Superior temporal gyrus (tissue), 1 donor: ENCODE measurements around the gene FLAD1.

Experiments used
- DNase-seq: peaks from one replicate; pipeline ENCODE4 v3.0.0-alpha.2; 2016; ENCODE audit errors: extremely low spot score

FLAD1 gene

GRCh38 chr1:154952664-154953063, 30.5 kb upstream of the FLAD1 start:
- DNase-seq, result no peak

DNA sequence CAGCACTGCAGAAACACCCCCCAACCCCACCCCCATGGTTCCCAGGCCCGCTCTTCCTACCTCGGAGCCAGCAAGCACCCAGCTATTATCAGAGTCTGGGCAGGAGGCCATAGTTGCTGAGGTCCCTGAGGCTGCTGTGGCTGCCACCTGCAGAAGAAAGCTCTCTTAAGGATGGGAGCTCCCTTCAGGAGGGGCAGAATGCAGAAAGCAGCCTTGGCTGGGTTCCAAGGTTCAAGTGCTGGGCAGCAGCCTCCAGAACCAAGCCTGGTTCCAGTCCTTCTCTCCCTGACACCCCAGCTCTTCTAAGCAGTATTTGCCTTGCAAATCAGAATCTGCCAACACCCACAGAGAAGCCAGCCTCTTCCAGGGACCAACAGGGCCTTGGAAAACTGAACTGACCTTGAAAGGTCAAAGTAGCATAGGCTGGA, 29.5 kb upstream of the FLAD1 start:
- no peak for DNase-seq

DNA sequence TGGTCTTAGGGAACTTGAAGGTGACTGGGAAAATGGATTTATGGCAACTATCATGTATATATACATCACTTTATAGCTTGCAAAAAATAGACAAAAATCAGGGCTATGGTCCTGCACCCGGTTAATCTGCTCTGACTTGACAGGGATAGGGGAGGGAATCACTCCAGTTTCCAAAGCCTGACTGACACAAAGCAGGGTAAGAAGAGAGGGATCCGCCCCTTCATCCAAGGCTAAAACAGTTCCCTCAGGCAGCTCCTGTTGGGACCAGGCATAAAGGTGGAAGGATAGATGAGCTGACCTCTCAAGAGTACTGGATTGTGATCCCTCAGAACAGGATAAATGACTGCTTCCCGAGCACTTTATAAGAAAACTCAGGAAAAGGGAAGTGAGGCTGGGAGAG, 28.6 kb upstream of the FLAD1 start:
- no peak for DNase-seq

GRCh38 chr1:154955039-154955717, 28.0 kb upstream of the FLAD1 start:
- DNase-seq, result peak; percentile 75

GRCh38 chr1:154955718-154956543, 27.2 kb upstream of the FLAD1 start, which contains the start of gene PBXIP1:
PBXIP1 (minus strand) TSS chr1:154956099; CDS start chr1:154953721, 2,378 bp downstream.
- DNase-seq, result peak; percentile 96

GRCh38 chr1:154956544-154956941, 26.6 kb upstream of the FLAD1 start:
- DNase-seq, result no peak

DNA sequence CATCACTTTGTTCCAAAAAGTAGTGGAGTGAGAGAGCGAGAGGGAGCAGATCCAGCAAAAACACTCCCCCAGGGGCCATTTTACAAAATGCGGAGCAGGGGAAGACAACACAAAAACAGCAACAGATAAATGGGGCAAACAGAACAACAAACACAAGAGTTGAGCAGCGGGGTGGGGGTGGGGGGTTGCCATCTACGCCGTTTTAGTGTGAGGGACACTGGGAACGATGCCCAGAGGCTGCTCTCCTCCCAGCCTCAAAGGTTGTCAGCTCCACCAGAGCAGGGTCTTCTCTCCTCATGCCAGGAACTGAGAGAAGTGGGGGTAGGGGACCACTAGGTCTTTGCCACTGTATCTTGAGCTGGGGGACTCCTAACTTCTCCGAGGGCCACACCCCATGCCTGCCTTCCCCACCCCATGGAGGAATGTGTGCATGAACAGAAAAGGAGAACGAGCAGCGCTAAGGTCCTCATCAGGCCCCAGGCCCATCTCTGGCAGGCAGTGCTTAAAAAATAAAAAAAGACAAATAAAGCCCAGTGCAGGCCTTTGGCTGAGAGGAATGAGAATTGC, 26.0 kb upstream of the FLAD1 start:
- DNase-seq, result no peak

- no peak for DNase-seq
These were observed 25.1 kb upstream of the FLAD1 start for GRCh38 chr1:154958036-154958435.

- no peak for DNase-seq
These were observed 24.3 kb upstream of the FLAD1 start for GRCh38 chr1:154958681-154959425.

- no peak for DNase-seq
These were observed 23.7 kb upstream of the FLAD1 start for GRCh38 chr1:154959426-154959780.

GRCh38 chr1:154960446-154961136, 22.6 kb upstream of the FLAD1 start:
- DNase-seq, result peak; percentile 15

DNA sequence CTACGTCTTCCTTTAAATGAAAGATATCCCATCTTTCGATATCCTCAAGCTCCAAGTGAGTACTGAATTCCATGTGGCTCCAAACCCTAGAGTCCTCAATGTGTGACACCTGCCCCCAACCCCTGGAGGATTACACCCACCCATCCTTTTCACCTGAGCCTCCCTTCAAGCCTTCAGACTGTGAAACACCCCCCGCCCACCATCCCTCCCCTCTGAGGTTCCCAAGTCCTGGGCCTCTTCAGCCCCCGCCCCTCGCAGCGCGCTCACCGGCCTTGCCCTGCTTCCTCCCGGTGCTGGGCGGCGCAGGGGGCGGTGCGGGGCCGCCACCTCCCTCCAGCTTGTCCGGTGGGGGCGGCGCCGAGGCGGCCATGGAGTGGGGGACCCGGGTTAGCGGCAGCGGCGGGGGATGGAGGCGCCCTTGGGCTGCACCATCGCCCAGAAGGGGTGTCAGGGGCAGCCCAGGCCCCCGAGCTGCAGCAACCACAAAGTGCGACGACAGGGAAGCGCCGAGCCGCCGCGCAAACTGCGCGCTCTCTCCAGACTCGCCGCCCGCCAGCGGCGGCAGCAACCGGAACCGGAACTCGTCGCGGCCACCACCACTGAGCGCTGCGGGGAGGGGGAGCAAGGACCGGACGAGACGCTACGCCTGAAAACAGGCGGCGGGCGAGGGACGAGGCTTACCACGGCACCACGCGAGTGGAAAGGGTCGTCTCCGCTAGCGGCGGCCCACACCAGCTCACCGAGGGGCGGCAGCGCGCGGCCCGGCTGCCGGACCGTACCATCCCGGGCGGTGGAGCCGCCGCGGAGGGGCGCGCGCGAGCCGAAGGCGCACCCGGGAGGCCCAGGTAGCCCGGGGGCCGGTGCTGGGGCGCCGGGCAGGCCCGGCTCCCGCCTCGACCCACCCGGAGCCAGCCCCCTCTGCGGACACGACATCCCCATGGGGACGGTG, 21.7 kb upstream of the FLAD1 start, which contains the start of gene PYGO2:
TSS of gene PYGO2 (minus strand) at position 576 of the 949 bp plus-strand sequence. CDS start at position 370, 206 bp downstream.
- peak; percentile 77 for DNase-seq

DNA sequence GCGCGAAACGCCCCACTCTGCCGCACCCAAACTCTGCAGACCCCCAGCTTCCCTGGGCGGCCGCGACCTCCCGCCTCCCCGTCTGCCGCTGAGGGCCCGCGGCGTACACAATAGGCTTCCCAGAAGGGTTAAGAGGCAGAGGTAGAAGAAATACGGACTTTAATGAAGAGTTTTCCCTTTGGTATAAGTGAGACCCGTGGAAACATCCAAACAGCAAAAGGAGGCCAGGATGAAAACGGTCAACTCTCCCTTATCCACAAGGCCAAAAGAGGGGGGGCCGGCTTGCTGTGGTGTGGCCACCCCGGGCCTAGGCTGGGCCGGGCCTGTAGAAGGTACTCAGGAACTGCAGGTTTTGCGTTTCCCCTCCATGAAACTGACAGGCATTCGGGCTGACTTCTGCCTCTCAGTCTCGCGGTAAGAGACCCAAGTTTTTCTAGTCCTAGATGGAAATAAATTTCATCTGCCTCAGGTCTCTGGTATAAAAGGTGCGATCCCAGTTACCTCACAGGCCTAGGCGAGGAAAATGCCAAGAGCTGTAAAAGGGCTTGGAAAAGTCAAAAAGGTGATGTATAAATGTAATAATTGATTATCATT, 20.9 kb upstream of the FLAD1 start:
- DNase-seq, result peak; percentile 30

DNA sequence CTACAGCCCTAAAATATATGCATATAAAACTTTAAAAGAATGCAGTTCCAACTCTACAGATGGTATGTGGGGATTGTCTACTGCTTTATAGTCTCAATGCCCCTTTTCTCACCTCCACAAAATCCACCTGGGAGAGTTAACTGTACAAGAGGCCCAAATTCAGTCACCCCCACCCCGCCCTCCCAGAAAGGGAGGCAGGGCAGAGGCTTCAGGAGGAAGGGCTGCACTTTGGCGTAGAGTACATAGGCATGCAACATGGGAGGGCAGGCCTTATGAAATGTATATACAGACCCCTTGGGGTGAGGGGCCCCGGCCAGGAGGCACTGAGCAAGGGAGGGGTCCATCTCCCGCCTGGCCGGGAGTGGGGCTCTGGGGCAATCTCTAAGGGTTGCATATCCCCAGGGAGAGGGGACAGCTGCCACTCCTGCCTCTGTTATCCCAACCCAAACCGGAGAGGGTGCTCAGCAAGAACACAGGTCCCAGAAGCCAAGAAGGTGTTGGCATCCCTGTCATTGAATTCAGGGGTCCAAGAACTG, 20.3 kb upstream of the FLAD1 start:
- DNase-seq, result no peak

- DNase-seq, result no peak
These were observed 19.5 kb upstream of the FLAD1 start for GRCh38 chr1:154963643-154964042.

DNA sequence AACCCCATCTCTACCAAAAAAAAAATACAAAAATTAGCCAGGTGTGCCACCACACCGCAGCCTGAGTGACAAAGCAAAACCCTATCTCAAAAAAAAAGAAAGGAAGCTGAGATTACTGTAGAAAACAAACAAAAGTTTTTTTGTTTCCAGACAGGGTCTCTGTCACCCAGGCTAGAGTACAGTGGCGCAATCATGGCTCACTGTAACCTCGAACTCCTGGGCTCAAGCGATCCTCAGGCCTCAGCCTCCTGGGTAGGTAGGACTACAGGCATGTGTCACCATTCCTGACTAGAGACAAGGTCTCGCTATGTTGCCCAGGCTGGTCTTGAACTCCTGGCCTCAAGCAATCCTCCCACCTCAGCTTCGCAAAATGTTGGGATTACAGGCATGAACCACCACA, 18.8 kb upstream of the FLAD1 start:
- no peak for DNase-seq

- no peak for DNase-seq
These were observed 17.0 kb upstream of the FLAD1 start for GRCh38 chr1:154966111-154966510.

DNA sequence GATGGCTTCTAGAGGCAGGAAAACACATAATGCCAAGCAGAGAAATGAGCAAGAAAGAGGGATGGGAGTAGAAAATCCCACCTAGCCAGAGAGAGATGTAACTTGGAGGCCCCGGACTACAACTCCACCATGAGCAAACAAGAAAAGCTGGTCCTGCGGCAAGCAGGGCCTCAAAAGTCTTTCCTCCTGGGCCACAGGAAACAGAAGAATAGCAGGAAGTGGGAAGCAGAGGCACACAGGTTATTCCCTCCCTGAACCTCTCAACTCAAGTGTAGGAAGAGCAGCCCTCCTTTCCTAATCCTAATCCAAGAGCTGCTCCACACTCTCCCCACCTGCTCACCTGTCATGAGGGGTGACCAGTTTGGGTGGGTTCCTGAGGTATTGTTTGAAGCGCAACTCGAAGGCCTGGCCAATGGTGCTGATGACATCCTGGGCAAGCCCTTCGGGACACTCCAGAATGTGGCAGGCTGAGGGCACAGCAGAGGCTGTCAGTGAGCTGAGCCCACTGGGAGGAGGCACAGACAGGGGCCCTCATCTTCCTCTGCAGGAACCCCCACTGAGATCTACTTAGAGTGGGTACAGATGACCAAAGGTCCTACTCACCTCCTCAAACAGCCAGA, 15.7 kb upstream of the FLAD1 start:
- DNase-seq, result no peak

DNA sequence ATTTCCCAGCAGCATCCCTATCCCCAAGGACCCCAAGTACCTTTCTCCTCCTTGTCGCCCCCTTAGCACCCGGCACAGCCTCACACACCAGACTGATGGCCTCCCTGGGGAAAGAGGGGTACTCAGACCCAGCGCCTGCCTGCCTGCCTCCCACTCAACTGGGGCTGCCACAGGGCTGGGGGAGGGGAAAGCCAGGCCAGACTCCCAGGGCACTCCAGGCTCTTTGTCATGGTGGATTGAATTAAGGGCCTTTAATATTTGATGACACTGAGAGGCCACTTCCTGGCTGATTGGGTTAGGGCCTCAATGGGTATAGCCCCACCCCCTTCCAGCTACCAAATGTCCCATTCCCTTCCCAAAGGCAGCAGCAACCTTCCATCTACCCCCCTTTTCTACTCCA, 14.4 kb upstream of the FLAD1 start:
- no peak for DNase-seq
